ENCODE measurements around the gene PHACTR3.

DNA sequence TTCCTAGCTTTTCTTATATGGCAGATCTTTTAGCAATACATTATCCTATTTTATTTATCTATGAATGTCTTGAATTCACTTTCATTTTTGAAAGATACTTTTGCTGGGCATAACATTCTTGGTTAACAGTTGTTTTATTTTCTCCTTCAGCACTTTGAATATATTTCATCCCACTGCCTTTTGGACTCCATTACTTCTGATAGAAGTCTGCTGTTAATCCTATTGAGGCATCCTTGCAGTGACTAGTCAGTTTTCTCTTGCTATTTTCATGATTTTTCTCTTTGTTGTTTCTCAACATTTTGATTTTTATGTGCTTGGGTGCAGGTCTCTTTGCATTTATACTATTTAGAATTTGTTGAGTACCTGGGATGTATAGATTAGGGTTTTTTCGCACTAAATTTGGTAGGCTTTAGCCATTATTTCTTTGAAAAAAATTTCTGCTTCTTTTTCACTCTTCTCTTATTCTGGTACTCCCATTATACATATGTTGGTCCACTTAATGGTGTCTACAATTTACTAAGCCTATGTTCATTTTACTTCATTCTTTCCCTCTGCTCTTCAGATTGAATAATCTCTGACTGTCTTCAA, 53.2 kb downstream of the PHACTR3 start:
- TF ChIP-seq, protein P1, sequence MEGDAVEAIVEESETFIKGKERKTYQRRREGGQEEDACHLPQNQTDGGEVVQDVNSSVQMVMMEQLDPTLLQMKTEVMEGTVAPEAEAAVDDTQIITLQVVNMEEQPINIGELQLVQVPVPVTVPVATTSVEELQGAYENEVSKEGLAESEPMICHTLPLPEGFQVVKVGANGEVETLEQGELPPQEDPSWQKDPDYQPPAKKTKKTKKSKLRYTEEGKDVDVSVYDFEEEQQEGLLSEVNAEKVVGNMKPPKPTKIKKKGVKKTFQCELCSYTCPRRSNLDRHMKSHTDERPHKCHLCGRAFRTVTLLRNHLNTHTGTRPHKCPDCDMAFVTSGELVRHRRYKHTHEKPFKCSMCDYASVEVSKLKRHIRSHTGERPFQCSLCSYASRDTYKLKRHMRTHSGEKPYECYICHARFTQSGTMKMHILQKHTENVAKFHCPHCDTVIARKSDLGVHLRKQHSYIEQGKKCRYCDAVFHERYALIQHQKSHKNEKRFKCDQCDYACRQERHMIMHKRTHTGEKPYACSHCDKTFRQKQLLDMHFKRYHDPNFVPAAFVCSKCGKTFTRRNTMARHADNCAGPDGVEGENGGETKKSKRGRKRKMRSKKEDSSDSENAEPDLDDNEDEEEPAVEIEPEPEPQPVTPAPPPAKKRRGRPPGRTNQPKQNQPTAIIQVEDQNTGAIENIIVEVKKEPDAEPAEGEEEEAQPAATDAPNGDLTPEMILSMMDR (IDR thresholded peaks at IDR 0.05), result no peak
- no peak for TF ChIP-seq POLR2A (IDR thresholded peaks at IDR 0.05)
